Effector CD4-positive, alpha-beta T cell (primary cell): ENCODE results near the gene ETS2.
"Not testable (repeated sequence)": the region's sequence is repeated elsewhere in the genome, so short reads cannot be mapped to it uniquely, and the experiment has no call there.

Source experiments
- DNase-seq: peaks from one replicate; pipeline ENCODE4 v3.0.0-alpha.2; 2020

ETS2 gene

DNA sequence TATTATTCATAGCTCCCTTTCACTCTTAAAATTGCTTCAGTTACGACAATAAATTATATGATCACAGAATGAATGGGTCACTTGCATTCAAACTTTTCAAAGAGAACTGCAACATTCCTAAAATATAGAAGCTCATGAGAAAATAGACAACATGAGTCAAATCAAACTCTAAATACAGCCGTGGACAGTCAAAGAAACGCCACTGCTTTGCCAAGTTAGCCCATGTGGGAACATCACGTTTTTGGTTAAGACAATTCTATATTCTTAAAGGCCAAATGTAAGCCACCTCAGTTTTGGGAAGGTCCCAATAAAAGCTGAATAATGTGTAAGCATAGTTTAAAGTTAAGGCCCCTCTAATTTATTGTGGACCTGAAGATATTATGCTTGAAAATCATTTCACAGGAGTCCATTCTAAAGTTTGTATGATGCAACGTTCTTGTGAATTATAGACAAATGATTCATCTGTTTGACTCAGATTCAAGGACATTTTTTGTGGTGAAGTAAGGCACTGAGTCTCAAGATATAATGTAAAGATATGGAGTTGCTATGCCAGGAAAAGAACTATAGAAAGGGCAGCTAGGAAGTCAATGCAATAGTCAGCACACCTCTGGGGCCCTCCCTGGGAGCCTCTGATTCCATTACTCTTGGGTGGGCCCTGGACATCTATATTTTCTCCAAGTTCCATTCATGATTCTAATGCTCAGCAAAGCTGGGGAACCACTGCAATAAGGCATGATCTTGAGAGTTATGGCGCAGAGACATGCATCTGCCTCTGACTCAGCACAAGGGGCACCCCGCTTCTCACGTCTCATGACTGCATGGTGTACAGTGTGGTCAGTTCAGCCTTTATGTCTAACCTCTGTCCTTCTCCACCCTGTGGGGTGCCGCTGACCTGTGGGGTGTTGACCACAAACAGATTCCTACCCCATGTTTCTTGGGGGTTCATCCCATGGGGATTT is 33.9 kb downstream of the ETS2 start:
- no peak for DNase-seq

DNA sequence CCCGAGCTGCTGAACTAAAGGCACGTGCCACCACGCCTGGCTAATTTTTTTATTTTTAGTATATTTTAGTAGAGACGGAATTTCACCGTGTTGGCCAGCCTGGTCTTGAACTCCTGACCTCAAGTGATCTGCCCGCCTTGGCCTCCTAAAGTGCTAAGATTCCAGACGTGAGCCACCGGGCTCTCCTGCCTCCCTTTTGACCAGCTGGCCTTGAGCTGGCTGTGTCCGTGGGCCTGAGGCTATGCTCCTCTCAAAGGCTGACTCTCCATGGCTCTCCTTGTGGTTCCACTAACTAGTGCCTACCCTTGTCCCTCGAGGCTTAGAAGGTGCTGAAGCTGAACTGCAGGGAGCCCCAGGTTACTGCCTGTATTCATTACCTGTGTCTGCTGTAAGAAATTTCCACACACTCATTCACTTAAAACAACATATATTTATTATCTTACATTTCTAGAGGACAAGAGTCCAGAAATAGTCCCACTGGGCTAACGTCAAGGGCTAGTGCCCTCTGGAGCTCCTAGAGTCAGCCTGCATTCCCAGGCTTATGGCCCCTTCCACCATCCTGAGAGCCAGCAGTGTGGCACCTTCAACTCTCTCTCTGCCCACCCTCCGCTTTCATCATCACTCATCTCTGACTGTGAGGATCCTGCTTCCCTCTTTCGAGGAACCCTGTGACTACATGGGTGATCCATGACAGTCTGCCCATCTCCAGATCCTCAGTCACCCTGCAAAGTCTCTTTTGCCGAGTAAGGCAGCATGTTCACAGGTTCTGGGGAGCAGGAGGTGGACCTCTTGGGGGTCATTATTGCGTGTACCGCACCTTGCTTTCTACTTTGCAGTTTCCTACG is 34.9 kb downstream of the ETS2 start:
- DNase-seq = no peak

- no peak for DNase-seq
Measured at GRCh38 chr21:38841472-38841871, 35.7 kb downstream of the ETS2 start.

- no peak for DNase-seq
Measured at GRCh38 chr21:38842079-38842478, 36.4 kb downstream of the ETS2 start.

DNA sequence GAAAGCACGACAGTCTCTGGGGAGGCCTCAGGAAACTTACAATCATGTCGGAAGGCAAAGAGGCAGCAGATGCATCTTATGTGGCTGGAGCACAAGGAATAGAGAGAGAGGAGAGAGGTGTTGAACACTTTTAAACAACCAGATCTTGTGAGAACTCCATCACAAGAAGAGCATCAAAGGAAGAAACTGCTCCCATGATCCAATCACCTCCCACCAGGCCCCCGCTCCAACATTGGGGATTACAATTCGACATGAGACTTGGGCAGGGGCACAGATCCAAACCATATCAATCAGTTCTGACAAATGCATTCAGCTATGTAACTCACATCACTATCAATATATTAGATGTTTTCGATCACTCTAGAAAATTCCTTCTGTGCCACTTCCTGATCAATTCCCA is 37.6 kb downstream of the ETS2 start:
- no peak for DNase-seq

- DNase-seq = no peak
Measured at GRCh38 chr21:38843806-38844503, 38.2 kb downstream of the ETS2 start.

GRCh38 chr21:38845374-38845773 is 39.6 kb downstream of the ETS2 start:
- DNase-seq = not testable (repeated sequence)

GRCh38 chr21:38847556-38847955 is 41.8 kb downstream of the ETS2 start:
- DNase-seq = no peak

- DNase-seq = no peak
Measured at GRCh38 chr21:38848187-38848609, 42.5 kb downstream of the ETS2 start.

DNA sequence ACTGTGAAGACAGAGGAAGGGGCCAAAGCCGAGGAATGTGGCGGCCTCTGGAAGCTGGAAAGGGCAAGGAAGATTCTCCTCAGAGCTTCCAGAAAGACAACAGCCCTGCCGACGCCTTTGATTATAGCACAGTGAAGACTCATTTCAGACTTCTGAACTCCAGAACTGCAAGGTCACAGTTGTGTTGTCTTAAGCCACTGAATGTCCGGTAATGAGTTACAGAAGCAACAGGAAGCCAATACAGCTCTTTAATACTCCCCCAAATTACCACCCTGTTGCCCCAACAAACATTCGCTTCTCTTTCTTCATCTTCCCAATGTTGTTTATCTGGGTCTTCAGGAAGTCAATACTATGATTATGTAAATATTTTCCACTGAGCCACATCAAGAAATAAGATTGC is 44.0 kb downstream of the ETS2 start:
- DNase-seq = no peak

- no peak for DNase-seq
Measured at GRCh38 chr21:38850277-38850951, 44.7 kb downstream of the ETS2 start.

- DNase-seq = no peak
Measured at GRCh38 chr21:38851101-38851500, 45.4 kb downstream of the ETS2 start.

GRCh38 chr21:38852278-38852677 is 46.5 kb downstream of the ETS2 start:
- no peak for DNase-seq

DNA sequence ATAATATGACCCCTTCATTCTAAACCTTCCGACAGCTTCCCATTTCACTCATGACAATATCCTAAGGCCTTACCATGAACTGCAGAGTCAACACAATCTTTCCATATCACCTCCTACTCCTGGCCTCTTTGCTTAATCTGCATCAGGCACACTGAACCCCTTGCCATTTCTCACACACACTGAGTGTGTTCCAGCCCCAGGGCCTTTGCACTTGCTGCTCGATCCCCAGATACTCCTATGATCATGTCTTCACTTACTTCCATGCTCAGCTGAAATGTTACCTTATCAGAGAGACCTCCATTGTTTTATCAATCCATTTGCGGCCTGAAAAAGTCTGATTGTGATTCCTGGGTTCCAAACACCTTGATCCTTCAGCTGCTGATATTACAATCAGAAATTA is 47.0 kb downstream of the ETS2 start:
- DNase-seq = no peak

DNA sequence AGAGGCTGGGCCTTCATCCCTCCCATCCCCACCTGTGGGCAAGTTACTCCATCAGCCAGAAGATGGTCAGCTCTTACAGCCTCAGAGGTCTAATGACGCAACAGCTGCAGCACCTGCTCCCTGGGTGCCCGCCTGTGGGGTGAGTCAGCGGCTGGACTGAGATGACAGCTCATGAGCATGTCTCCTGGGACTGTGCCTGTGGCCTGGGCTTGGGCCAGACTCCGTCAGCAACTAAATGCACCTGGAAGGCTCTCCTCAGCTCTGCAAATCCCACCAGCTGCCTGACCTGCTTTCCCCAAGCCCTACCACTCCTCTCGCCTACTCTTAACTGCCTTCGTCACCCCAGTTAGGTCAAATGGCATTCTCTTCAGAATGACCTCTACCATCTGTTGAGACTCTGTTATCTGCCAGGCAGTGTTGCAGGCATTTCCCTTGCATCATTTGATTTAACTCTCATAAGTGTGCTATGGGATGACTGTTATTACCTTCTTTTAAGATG is 47.7 kb downstream of the ETS2 start:
- DNase-seq = no peak

- DNase-seq = no peak
Measured at GRCh38 chr21:38857152-38857825, 51.6 kb downstream of the ETS2 start.

- DNase-seq = no peak
Measured at GRCh38 chr21:38858026-38858811, 52.5 kb downstream of the ETS2 start.

- no peak for DNase-seq
Measured at GRCh38 chr21:38858812-38859205, 53.1 kb downstream of the ETS2 start.

- no peak for DNase-seq
Measured at GRCh38 chr21:38859852-38860251, 54.1 kb downstream of the ETS2 start.

- no peak for DNase-seq
Measured at GRCh38 chr21:38861056-38861455, 55.3 kb downstream of the ETS2 start.
